ENCODE data around the gene TMEM131L. TPM values are rescaled to one million over a fixed set of nuclear protein-coding genes. Genes with fewer than 3 reads are reported as not detected.

TMEM131L gene
- total and polyA plus RNA-seq, 2 donors (not counting 3 experiments of a cell fraction or from before 2014, with no cell fraction given): 7.7 to 21.2 TPM

GRCh38 chr4:153452658-153453378 is 13.3 kb upstream of the TMEM131L start:
- H3K9me3 ChIP-seq (replicated peaks; ENCODE audit: control insufficient read depth, insufficient read depth, low read length): no peaks in the 10 kb centered on the region
- H3K4me3 ChIP-seq (replicated peaks in 1 of 3; ENCODE audit: insufficient read depth in 1 of 3, low read depth in 1 of 3, low read length in 3 of 3): no peak overlapping the region
- H3K4me1 ChIP-seq (ENCODE audit: control insufficient read depth, extremely low read depth, insufficient read depth, low read length): peaks cover 9% of the 10 kb centered on the region
- no peak overlapping the region for H3K9ac ChIP-seq (replicated peaks; ENCODE audit: extremely low read depth, insufficient read depth, low read length)
- ChIA-PET POLR2A (no interaction called here), CTCF (no interaction called here)
- no peak overlapping the region for H2AFZ ChIP-seq (ENCODE audit: low read depth, low read length)
- no peaks in the 10 kb centered on the region for H3K27me3 ChIP-seq (ENCODE audit: control insufficient read depth in 2 of 2, insufficient read depth in 2 of 2, low read length in 2 of 2)
- no peak overlapping the region for H3K4me2 ChIP-seq (ENCODE audit: insufficient read depth, low read length)
- intact Hi-C loops (cut with micrococcal nuclease): loop anchor here (5.0 kb wide), 1 partner anchor 51 kb away; no protein-coding TSS in a partner anchor
- FAIRE-seq (no peak), DNase-seq (ENCODE audit: low read depth, low spot score) (no peak)
- no peaks in the 10 kb centered on the region for H4K20me1 ChIP-seq (replicated peaks; ENCODE audit: control insufficient read depth, extremely low read depth, insufficient read depth, low read length)
- H3K9me1 ChIP-seq (replicated peaks; ENCODE audit: control insufficient read depth, extremely low read depth, insufficient read depth, low read length): no peaks in the 10 kb centered on the region
- dilution Hi-C loops (cut with MboI; ENCODE audit: extremely low pct_ligation_motif_present, low sequenced_read_pairs): no loop called here
- TF ChIP-seq EZH2 (IDR thresholded peaks at IDR 0.05; ENCODE audit: borderline replicate concordance, low read depth, low read length, severe bottlenecking): no peak
- no peak for TF ChIP-seq CTCF (IDR thresholded peaks at IDR 0.05; ENCODE audit: extremely low read depth in 1 of 2, insufficient read depth in 1 of 2, low read depth in 1 of 2, low read length in 2 of 2)
- no peak for TF ChIP-seq MAX (IDR thresholded peaks at IDR 0.05; ENCODE audit: insufficient read depth, insufficient read length)
- TF ChIP-seq JUN (IDR thresholded peaks at IDR 0.05; ENCODE audit: borderline replicate concordance, insufficient read depth, insufficient read length, low read depth): no peak
- no peak for TF ChIP-seq GATA2 (IDR thresholded peaks at IDR 0.05; ENCODE audit: insufficient read depth, insufficient read length, low read depth, low read length)
- TF ChIP-seq FOS (IDR thresholded peaks at IDR 0.05; ENCODE audit: borderline replicate concordance, insufficient read depth, low read length): no peak
- TF ChIP-seq POLR2AphosphoS5 (IDR thresholded peaks at IDR 0.05; ENCODE audit: insufficient read depth, low read depth, low read length): no peak
- TF ChIP-seq MYC (IDR thresholded peaks at IDR 0.05; ENCODE audit: low read depth, low read length): no peak
- TF ChIP-seq POLR2A (IDR thresholded peaks at IDR 0.05; ENCODE audit: low read depth, low read length): no peak
- no peak overlapping the region for H3K27ac ChIP-seq (ENCODE audit: insufficient read depth, low read depth, low read length)
- no peaks in the 10 kb centered on the region for H3K79me2 ChIP-seq (ENCODE audit: control insufficient read depth, insufficient read depth, low read length)
- no TSS peak for BruUV-seq (replicated peaks)
- no peaks in the 10 kb centered on the region for H3K36me3 ChIP-seq (ENCODE audit: control insufficient read depth in 2 of 2, extremely low read depth in 1 of 2, insufficient read depth in 2 of 2, low read length in 2 of 2)

All from endothelial cell of umbilical vein (primary cell).